NB4 (cell line): ENCODE measurements around the gene ITGB4.

Experiments used
- DNase-seq: peaks from one replicate; pipeline ENCODE4 v3.0.0; 2010; ENCODE audit warnings: low read depth
- H3K4me3 ChIP-seq: one replicate; pipeline ENCODE4 v1.5.1; 2011; ENCODE audit warnings: mild to moderate bottlenecking, low read depth, low read length, moderate library complexity
- CTCF ChIP-seq: IDR thresholded peaks from one replicate; pipeline ENCODE4 v1.5.1; 2012; ENCODE audit warnings: low read depth, low read length
- MYC ChIP-seq: IDR thresholded peaks from 2 replicates; pipeline ENCODE4 v1.6.1; 2011; ENCODE audit warnings: low read depth, low read length
- POLR2A ChIP-seq: IDR thresholded peaks from 2 replicates; pipeline ENCODE4 v1.6.1; 2011; ENCODE audit warnings: mild to moderate bottlenecking; ENCODE audit not compliant: insufficient read length; ENCODE audit errors: extremely low read depth
- TF ChIP-seq, protein P1 (sequence below): IDR thresholded peaks from 2 replicates; pipeline ENCODE4 v1.6.1; 2011; ENCODE audit warnings: low read depth, low read length

The ITGB4 gene

DNA sequence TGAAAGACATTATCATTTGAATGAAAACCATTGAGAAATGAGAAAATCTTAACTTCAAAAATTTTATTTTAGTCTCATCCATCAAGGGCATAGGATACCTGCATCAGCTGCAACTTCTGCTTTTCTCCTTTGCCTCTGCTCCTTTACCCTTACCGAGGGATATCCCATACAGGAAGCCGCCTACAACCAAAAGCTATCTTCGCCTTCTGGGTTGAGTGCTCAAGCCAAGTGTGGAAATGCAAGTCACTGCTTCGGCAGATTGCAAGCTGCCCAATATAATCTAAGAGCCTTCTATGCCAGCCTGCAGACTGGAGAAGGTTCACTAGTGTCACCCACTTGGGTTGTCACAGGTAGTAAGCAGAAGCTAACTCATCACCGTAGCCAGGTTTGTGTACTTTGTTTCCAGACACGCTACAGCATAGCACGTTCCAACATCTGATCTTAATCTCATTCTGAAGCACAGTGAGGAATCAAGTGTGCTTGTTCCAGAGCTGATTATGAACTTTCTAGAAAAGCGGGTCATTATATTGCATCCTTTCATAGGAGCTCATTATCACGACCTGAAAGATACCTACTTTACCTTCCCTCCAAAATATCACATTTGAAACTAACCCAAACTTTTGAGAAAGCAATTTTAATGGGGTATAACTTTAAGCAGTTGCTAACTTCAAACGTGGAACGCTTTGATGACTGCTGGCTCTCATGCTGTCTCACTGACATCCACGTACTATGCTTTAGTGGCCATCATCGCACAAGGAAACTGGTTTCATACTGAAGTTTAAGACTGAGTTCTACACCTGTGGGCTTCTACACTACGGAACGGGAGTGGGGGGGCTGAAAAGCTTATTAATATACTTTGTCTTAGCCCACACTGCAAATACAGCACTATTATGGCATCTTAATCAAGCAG is 55.4 kb downstream of the ITGB4 start:
- TF ChIP-seq POLR2A, result peak; percentile 10
- TF ChIP-seq, protein P1, sequence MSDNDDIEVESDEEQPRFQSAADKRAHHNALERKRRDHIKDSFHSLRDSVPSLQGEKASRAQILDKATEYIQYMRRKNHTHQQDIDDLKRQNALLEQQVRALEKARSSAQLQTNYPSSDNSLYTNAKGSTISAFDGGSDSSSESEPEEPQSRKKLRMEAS, result no peak
- peak; percentile 74 for DNase-seq
- peak overlapping the region; percentile 93 for H3K4me3 ChIP-seq

DNA sequence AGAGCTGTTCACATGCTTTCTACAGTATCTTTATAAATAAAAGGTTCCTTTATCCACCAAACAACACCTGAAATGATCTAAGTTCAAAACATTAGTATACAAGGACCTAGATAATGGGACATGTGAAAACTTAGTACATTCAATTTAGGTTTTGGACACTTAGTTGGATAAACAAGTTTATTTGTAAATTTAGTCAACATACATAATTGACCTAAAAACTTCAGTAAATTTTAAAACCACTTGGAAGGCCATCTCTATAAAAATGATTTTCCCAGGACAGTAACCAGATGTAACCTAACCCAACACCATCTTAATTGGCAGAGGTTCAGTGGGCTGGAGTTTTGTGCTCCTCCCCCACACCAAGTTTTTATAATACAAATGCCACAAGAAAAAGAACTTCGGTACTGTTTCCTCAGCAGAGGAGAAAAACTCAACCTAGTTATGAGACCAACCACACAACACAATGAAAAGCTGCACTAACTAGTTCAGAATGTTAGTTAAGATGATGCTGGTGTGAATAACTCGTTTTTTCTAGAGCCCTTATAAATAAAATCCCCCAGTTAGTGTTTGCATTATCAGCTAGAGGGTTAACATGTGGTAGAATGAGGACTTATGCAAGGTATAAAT is 56.1 kb downstream of the ITGB4 start:
- no peak for DNase-seq
- TF ChIP-seq CTCF, result no peak
- no peak for TF ChIP-seq MYC
- TF ChIP-seq, protein P1, result no peak
- no peak for TF ChIP-seq POLR2A
- peak overlapping the region; percentile 93 for H3K4me3 ChIP-seq

GRCh38 chr17:75778066-75778860 is 57.0 kb downstream of the ITGB4 start:
- H3K4me3 ChIP-seq, result peak overlapping the region; percentile 93
- peak; percentile 32 for DNase-seq

DNA sequence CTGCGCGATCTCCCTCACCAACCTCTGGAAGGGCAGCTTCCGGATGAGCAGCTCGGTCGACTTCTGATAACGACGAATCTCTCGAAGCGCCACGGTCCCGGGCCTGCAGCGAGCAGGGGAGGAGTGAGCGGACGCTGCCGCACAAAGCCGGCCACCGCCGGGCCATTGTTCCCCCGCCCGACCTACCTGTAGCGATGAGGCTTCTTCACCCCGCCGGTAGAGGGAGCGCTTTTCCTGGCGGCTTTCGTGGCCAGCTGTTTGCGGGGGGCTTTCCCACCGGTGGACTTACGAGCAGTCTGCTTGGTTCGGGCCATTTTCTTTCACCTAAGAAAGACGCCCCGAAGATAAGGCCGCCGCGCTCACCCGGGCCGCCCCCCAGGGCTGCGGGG is 57.6 kb downstream of the ITGB4 start:
- no peak for DNase-seq
- TF ChIP-seq MYC (no peak), CTCF (peak; percentile 48)
- H3K4me3 ChIP-seq, result peak overlapping the region; percentile 93

- TF ChIP-seq, protein P1, result peak; percentile 22; the same call in 1 of the 2 replicates
- TF ChIP-seq MYC, result 0 out of 2 replicates have a peak, but pooled peaks have one; percentile 32
- peak; percentile 100 for TF ChIP-seq POLR2A
- no peak for TF ChIP-seq CTCF
- peak; percentile 99 for DNase-seq
- H3K4me3 ChIP-seq, result peak overlapping the region; percentile 93
Observed at GRCh38 chr17:75779250-75779986, 58.2 kb downstream of the ITGB4 start.

- no peak for DNase-seq
- H3K4me3 ChIP-seq, result peak overlapping the region; percentile 32
- no peak for TF ChIP-seq POLR2A
- TF ChIP-seq, protein P1, result no peak
- no peak for TF ChIP-seq MYC
- no peak for TF ChIP-seq CTCF
Observed at GRCh38 chr17:75779987-75780889, 59.0 kb downstream of the ITGB4 start.
